HTR-8/SVneo (cell line): ENCODE results near the gene CCDC174.

ENCODE experiments used
- DNase-seq: peaks from one replicate; pipeline ENCODE4 v3.0.0; 2011; ENCODE audit warnings: low spot score, mixed read lengths; ENCODE audit not compliant: insufficient read length
- FAIRE-seq: peaks from 2 replicates; lab custom pipeline; 2011; peaks lifted over from hg19 to GRCh38; lab: Jason Lieb, UNC

Gene CCDC174

DNA sequence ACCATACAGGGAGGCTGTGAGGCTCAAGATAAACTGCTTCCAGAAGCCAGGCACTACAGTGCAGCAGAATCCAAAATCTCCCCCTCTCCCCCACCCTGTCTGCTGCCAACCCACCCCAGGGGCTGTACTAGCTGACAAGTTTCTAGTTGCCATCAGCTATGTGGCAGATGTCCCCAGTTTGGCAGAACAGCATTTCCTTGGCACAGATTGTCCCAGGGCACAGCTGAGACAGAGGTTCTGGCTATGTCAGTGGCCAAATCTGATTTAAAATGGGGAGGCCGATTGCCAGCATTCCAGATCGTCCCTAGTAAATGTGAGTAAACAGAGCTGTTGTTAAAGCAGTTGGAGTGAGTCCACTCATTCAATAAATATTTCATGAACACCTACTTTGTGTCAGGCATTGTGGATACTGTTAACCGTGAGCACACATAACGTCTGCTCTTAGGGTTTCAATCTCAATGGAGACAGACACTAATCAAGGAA lies 28.0 kb upstream of the CCDC174 start:
- FAIRE-seq, result no peak
- no peak for DNase-seq

DNA sequence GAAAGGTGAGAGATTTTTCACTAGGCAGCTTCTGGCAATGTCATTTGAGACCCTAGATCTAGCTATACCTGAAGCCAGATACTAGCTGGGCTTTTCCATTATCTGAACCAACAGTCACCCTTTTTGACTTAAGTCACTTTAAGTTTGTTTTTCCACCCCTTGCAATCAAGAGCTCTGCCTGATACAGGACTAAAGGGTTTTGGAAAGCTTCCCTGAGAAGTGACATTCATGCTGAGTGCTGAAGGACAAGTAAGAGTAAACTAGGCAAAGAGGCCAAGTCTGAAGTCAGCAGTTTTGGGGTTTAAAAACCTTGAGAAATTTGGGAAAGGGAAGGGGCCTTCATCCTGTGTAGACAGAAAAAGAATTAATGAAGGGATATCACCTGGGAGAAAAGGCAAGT lies 27.1 kb upstream of the CCDC174 start:
- FAIRE-seq, result no peak
- DNase-seq, result no peak

GRCh38 chr3:14625443-14625842 lies 26.1 kb upstream of the CCDC174 start:
- no peak for DNase-seq
- FAIRE-seq, result no peak

- no peak for FAIRE-seq
- no peak for DNase-seq
Measured at GRCh38 chr3:14627815-14628214, 23.7 kb upstream of the CCDC174 start.

- DNase-seq, result no peak
- no peak for FAIRE-seq
Measured at GRCh38 chr3:14628406-14628805, 23.2 kb upstream of the CCDC174 start.

- DNase-seq (no peak), FAIRE-seq (no peak)
Measured at GRCh38 chr3:14630404-14631100, 21.0 kb upstream of the CCDC174 start.

DNA sequence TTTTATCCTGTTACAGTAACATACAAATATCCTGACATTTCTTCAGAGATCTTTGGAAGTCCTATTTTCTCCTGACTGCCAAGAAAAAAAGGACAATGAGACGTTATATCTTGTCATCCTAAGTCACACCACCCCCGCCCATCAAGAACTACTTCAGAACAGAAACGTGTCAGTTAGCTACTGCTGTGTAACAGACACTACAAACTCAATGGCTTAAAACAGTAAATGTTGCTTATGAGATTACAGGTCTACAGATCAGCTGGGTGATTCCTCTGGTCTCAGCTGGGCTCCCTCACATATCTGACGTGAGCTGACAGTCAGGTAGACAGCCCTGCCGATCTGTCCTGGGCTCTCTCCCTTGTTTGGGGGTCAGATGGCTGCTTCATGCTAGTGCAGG lies 20.5 kb upstream of the CCDC174 start:
- no peak for FAIRE-seq

GRCh38 chr3:14631687-14632441 lies 19.7 kb upstream of the CCDC174 start:
- no peak for FAIRE-seq
- DNase-seq, result no peak

More for the DNA sequence above, 20.5 kb upstream of the CCDC174 start:
- no peak for DNase-seq

DNA sequence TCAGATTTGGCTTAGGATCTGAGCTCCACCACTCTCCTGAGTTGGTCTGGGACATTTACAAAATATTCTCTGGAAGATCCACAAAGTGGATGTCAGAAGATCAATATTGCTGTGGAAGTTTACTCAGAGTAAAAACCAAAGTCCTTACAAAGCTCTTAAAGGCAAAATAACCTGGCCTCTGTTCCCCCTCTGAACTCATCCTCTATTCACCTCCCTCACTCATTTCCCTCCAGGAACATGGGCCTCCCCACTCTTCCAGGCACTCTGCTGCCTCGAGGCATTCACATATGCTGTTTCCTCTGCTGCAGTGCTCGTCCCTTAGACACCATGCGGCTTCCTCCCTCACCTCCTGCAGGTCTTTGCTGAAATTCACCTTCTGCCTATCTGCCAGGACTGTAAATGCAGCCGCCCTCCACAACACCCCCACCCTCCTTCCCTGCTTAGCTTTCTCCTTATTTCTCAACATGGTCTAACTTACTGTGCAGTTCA lies 19.1 kb upstream of the CCDC174 start:
- FAIRE-seq, result no peak

GRCh38 chr3:14633417-14633816 lies 18.1 kb upstream of the CCDC174 start:
- FAIRE-seq, result peak; percentile 58
- DNase-seq, result no peak

More for the DNA sequence above, 19.1 kb upstream of the CCDC174 start:
- no peak for DNase-seq

GRCh38 chr3:14633819-14634424 lies 17.6 kb upstream of the CCDC174 start:
- no peak for FAIRE-seq
- DNase-seq, result peak; percentile 36

GRCh38 chr3:14634763-14635400 lies 16.7 kb upstream of the CCDC174 start:
- DNase-seq, result no peak
- FAIRE-seq, result no peak

- FAIRE-seq (no peak), DNase-seq (no peak)
Measured at GRCh38 chr3:14636496-14637087, 15.0 kb upstream of the CCDC174 start.

DNA sequence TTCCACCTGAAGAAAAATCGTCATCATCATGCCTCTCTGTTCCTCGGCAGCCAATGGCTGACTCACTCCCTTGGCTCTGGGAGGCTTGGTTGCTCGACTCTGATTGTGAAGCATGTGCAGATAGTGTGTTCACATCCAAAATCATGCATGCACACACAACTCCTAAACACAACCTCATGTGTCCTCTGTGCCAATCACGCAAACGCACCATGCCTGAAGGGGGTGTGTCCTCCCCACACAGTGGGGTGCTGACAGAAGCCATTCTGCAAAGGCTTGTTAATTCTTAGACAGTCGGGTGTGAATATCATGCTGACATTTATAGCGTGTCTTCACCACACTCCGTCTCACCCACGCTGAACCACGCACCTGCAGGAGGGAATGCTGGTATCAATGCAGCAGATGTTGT lies 11.4 kb upstream of the CCDC174 start:
- FAIRE-seq, result no peak
- DNase-seq, result no peak

GRCh38 chr3:14640734-14641133 lies 10.8 kb upstream of the CCDC174 start:
- no peak for DNase-seq
- FAIRE-seq, result no peak

DNA sequence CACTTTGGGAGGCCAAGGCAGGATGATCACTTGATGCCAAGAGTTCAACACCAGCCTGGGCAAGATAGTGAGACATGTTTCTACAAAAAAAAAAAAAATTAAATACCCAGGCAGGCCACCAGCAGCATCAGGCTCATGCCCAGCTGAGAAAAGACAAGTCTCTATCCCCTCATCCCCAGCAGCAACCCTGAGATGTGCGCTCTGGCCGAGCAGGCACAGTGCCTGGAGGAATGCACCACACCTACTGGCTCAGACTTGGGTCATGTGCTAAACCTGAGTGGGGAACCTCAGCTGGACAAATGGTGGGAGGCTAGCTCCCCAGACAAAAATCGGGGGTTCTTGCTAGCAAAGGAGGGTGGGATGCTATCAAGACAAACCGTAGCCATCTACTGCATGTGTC lies 10.2 kb upstream of the CCDC174 start:
- FAIRE-seq (no peak), DNase-seq (no peak)

DNA sequence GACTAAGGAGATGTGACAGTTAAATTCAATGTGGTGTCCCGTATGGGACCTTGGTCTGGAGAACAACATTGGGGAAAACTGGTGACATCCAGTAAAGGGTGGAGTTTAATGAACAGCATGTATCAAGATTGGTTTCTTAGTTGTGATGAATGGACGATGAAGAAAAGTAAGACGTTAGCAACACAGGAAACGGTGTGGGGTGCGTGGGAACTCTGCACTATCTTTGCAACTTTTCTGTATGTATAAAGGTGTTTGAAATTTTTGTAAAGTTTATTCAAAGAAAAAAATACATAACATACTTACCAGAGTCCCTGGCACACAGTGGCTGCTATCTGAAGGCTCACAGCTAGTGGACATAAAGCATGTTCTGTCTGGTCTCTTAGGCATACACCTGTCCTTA lies 6.1 kb upstream of the CCDC174 start:
- DNase-seq, result no peak
- FAIRE-seq, result no peak

GRCh38 chr3:14646131-14646573 lies 5.4 kb upstream of the CCDC174 start:
- FAIRE-seq (no peak), DNase-seq (no peak)

DNA sequence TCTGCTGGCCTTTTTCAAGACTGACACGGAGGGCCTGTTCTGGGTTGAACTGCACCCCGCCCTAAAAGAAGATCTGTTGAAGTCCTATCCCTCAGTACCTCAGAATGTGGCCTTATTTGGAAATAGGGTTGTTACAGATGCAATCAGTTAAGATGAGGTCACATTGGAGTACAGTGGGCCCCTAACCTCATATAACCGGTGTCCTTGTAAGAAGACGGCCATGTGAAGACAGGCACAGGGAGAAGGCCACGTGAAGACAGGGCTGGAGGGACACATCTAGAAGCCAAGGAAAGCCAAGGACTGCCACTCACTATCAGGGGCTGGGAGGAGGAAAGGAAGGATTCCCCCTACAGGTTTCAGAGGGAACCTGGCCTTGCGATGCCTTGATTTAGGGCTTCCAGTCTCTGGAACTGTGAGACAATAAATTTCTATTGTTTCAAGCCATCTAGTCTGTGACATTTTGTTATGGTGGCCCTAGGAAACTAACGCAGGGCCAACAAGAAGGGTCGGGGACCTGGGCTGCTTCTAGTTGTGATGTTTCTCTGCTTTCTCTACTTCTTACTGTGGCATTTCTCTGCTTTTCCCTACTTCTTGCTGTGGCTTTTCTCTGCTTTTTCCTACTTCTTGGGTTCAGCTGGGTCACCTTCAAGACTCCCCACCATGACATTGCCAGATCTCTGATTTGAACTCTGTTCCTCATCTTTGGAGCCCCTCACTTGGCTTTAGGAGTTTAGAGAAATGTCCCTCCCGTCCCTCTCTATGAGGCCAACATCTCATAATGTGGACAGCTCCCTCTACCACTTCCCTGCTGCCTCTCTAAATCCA lies 4.8 kb upstream of the CCDC174 start:
- DNase-seq (no peak), FAIRE-seq (no peak)
